ENCODE results near the gene S100P.
"Not testable (repeated sequence)": the region's sequence is repeated elsewhere in the genome, so short reads cannot be mapped to it uniquely, and the experiment has no call there.

Gene S100P

GRCh38 chr4:6693231-6694176, at the start of gene S100P:
TSS of gene S100P (plus strand) at chr4:6693878. CDS start at chr4:6693933, 55 bp downstream.
- DNase-seq (ENCODE audit: low spot score) = no peak

GRCh38 chr4:6644792-6645530, 48.7 kb upstream of the S100P start:
- no peak for DNase-seq (ENCODE audit: low spot score)

- no peak for DNase-seq (ENCODE audit: low spot score)
Observed at GRCh38 chr4:6647169-6647568, 46.5 kb upstream of the S100P start.

GRCh38 chr4:6647582-6648230, 46.0 kb upstream of the S100P start:
- DNase-seq (ENCODE audit: low spot score) = no peak

GRCh38 chr4:6649216-6649615, 44.5 kb upstream of the S100P start:
- DNase-seq (ENCODE audit: low spot score) = no peak

GRCh38 chr4:6654211-6654610, 39.5 kb upstream of the S100P start:
- DNase-seq (ENCODE audit: low spot score) = not testable (repeated sequence)

- not testable (repeated sequence) for DNase-seq (ENCODE audit: low spot score)
Observed at GRCh38 chr4:6655291-6655690, 38.4 kb upstream of the S100P start.

GRCh38 chr4:6655924-6656323, 37.8 kb upstream of the S100P start:
- no peak for DNase-seq (ENCODE audit: low spot score)

- no peak for DNase-seq (ENCODE audit: low spot score)
Observed at GRCh38 chr4:6657242-6658208, 36.2 kb upstream of the S100P start.

- no peak for DNase-seq (ENCODE audit: low spot score)
Observed at GRCh38 chr4:6658209-6658595, 35.5 kb upstream of the S100P start.

GRCh38 chr4:6658597-6659075, 35.0 kb upstream of the S100P start:
- DNase-seq (ENCODE audit: low spot score) = no peak

- no peak for DNase-seq (ENCODE audit: low spot score)
Observed at GRCh38 chr4:6659897-6660296, 33.8 kb upstream of the S100P start.

- no peak for DNase-seq (ENCODE audit: low spot score)
Observed at GRCh38 chr4:6660430-6660829, 33.2 kb upstream of the S100P start.

- DNase-seq (ENCODE audit: low spot score) = no peak
Observed at GRCh38 chr4:6662591-6662990, 31.1 kb upstream of the S100P start.

GRCh38 chr4:6663596-6664393, 29.9 kb upstream of the S100P start:
- DNase-seq (ENCODE audit: low spot score) = no peak

GRCh38 chr4:6665320-6665654, 28.4 kb upstream of the S100P start:
- DNase-seq (ENCODE audit: low spot score) = no peak

- DNase-seq (ENCODE audit: low spot score) = no peak
Observed at GRCh38 chr4:6668391-6668790, 25.3 kb upstream of the S100P start.

- no peak for DNase-seq (ENCODE audit: low spot score)
Observed at GRCh38 chr4:6671648-6672047, 22.0 kb upstream of the S100P start.

- DNase-seq (ENCODE audit: low spot score) = no peak
Observed at GRCh38 chr4:6672131-6672530, 21.5 kb upstream of the S100P start.

- DNase-seq (ENCODE audit: low spot score) = not testable (repeated sequence)
Observed at GRCh38 chr4:6672541-6673190, 21.0 kb upstream of the S100P start.

Data from globus pallidus (tissue), 1 donor.